ENCODE data around the gene MYO1F. TPM values are rescaled to one million over a fixed set of nuclear protein-coding genes. Genes with fewer than 3 reads are reported as not detected.
"Not testable (repeated sequence)": the region's sequence is repeated elsewhere in the genome, so short reads cannot be mapped to it uniquely, and the experiment has no call there.

The MYO1F gene
- total RNA-seq, 1 experiment from 2014 or later, result not detected

- Mint-ChIP-seq H3K9me3 (ENCODE audit: low read depth, unreplicated experiment) (no peaks in the 10 kb centered on the region), H3K36me3 (ENCODE audit: insufficient read depth, unreplicated experiment) (peaks cover under 1% of the 10 kb centered on the region), H3K4me3 (ENCODE audit: low read depth, unreplicated experiment) (no peak overlapping the region), H3K4me1 (ENCODE audit: low read depth, unreplicated experiment) (no peaks in the 10 kb centered on the region), H3K27ac (ENCODE audit: unreplicated experiment) (no peak overlapping the region), H3K27me3 (ENCODE audit: unreplicated experiment) (peaks cover 26% of the 10 kb centered on the region)
- TF ChIP-seq CTCF (IDR thresholded peaks at IDR 0.05; ENCODE audit: unreplicated experiment), result no peak
- CTCF ChIA-PET, result interaction anchor here (0.6 kb wide), 1 partner anchor 1299 kb away, joined by 8 read pairs; the partner anchor contains the start of gene FBXL12
- DNase-seq, result no peak
- no TSS peak for BruUV-seq (replicated peaks)
- intact Hi-C loops (cut with micrococcal nuclease; ENCODE audit: unreplicated experiment), result no loop called here
These were observed 57.9 kb downstream of the MYO1F start for GRCh38 chr19:8519388-8519787.

- CTCF ChIA-PET, result interaction anchor here (0.6 to 0.7 kb wide), 2 partner anchors 62 to 1300 kb away, joined by 4 to 8 read pairs; partner anchors contain the start of gene FBXL12
- no TSS peak for BruUV-seq (replicated peaks)
- no peak overlapping the region for H3K27ac Mint-ChIP-seq (ENCODE audit: unreplicated experiment)
These were observed 58.7 kb downstream of the MYO1F start for GRCh38 chr19:8518536-8518935.

GRCh38 chr19:8517551-8518442, 59.4 kb downstream of the MYO1F start:
- H3K4me3 Mint-ChIP-seq (ENCODE audit: low read depth, unreplicated experiment), result no peak overlapping the region
- no peaks in the 10 kb centered on the region for H3K9me3 Mint-ChIP-seq (ENCODE audit: low read depth, unreplicated experiment)
- no peak overlapping the region for H3K27ac Mint-ChIP-seq (ENCODE audit: unreplicated experiment)
- peaks cover 13% of the 10 kb centered on the region for H3K36me3 Mint-ChIP-seq (ENCODE audit: insufficient read depth, unreplicated experiment)
- intact Hi-C loops (cut with micrococcal nuclease; ENCODE audit: unreplicated experiment), result no loop called here
- H3K27me3 Mint-ChIP-seq (ENCODE audit: unreplicated experiment), result peaks cover 26% of the 10 kb centered on the region
- CTCF ChIA-PET, result interaction anchor here (0.7 kb wide), 1 partner anchor 63 kb away, joined by 4 read pairs; no protein-coding TSS in a partner anchor
- BruUV-seq (replicated peaks), result no TSS peak
- TF ChIP-seq CTCF (IDR thresholded peaks at IDR 0.05; ENCODE audit: unreplicated experiment), result no peak
- DNase-seq, result no peak
- no peaks in the 10 kb centered on the region for H3K4me1 Mint-ChIP-seq (ENCODE audit: low read depth, unreplicated experiment)

More at GRCh38 chr19:8518536-8518935, 58.7 kb downstream of the MYO1F start:
- H3K4me1 Mint-ChIP-seq (ENCODE audit: low read depth, unreplicated experiment), result no peaks in the 10 kb centered on the region
- intact Hi-C loops (cut with micrococcal nuclease; ENCODE audit: unreplicated experiment), result no loop called here
- TF ChIP-seq CTCF (IDR thresholded peaks at IDR 0.05; ENCODE audit: unreplicated experiment), result no peak
- no peaks in the 10 kb centered on the region for H3K9me3 Mint-ChIP-seq (ENCODE audit: low read depth, unreplicated experiment)
- H3K27me3 Mint-ChIP-seq (ENCODE audit: unreplicated experiment), result peaks cover 26% of the 10 kb centered on the region
- no peak overlapping the region for H3K4me3 Mint-ChIP-seq (ENCODE audit: low read depth, unreplicated experiment)
- no peak for DNase-seq
- peaks cover 9% of the 10 kb centered on the region for H3K36me3 Mint-ChIP-seq (ENCODE audit: insufficient read depth, unreplicated experiment)

GRCh38 chr19:8515317-8515716, 61.9 kb downstream of the MYO1F start:
- intact Hi-C loops (cut with micrococcal nuclease; ENCODE audit: unreplicated experiment), result no loop called here
- DNase-seq, result no peak
- Mint-ChIP-seq H3K4me1 (ENCODE audit: low read depth, unreplicated experiment) (no peaks in the 10 kb centered on the region), H3K27ac (ENCODE audit: unreplicated experiment) (no peak overlapping the region), H3K27me3 (ENCODE audit: unreplicated experiment) (peaks cover 26% of the 10 kb centered on the region), H3K4me3 (ENCODE audit: low read depth, unreplicated experiment) (peak overlapping the region; percentile 97), H3K9me3 (ENCODE audit: low read depth, unreplicated experiment) (no peaks in the 10 kb centered on the region), H3K36me3 (ENCODE audit: insufficient read depth, unreplicated experiment) (peaks cover 18% of the 10 kb centered on the region)
- TF ChIP-seq CTCF (IDR thresholded peaks at IDR 0.05; ENCODE audit: unreplicated experiment), result no peak
- CTCF ChIA-PET, result no interaction called here
- no TSS peak for BruUV-seq (replicated peaks)

GRCh38 chr19:8514505-8515009, 62.7 kb downstream of the MYO1F start:
- CTCF ChIA-PET, result interaction anchor here (0.6 to 1.6 kb wide), 5 partner anchors 9 to 628 kb away, joined by 3 to 7 read pairs (median 4); no protein-coding TSS in a partner anchor
- BruUV-seq (replicated peaks), result TSS peak; percentile 89
- peak overlapping the region; percentile 95 for H3K27ac Mint-ChIP-seq (ENCODE audit: unreplicated experiment)
- H3K9me3 Mint-ChIP-seq (ENCODE audit: low read depth, unreplicated experiment); intact Hi-C loops (cut with micrococcal nuclease; ENCODE audit: unreplicated experiment); H3K4me1 Mint-ChIP-seq (ENCODE audit: low read depth, unreplicated experiment); DNase-seq: not testable (repeated sequence)
- H3K4me3 Mint-ChIP-seq (ENCODE audit: low read depth, unreplicated experiment), result peak overlapping the region; percentile 97
- peaks cover 18% of the 10 kb centered on the region for H3K36me3 Mint-ChIP-seq (ENCODE audit: insufficient read depth, unreplicated experiment)
- peaks cover 26% of the 10 kb centered on the region for H3K27me3 Mint-ChIP-seq (ENCODE audit: unreplicated experiment)

All from Calu3 (cell line).